Measurements from ENCODE around the gene PDX1. TPM values are rescaled to one million over a fixed set of nuclear protein-coding genes. Genes with fewer than 3 reads are reported as not detected.

The PDX1 gene
- total and polyA plus RNA-seq, 9 of the 15 experiments (the other 6 are each of a cell fraction or from before 2014, with no cell fraction given) = not detected

GRCh38 chr13:27922883-27923612 lies 3.2 kb downstream of the PDX1 start:
- FAIRE-seq = no peak
- DNase-seq (ENCODE audit: extremely low read depth in 1 of 4, low spot score in 3 of 4) = no peak
- TF ChIP-seq ZC3H11A (IDR thresholded peaks at IDR 0.05; ENCODE audit: low read depth, low read length) (no peak), VEZF1 (CRISPR knock-in tag; IDR thresholded peaks at IDR 0.05) (no peak)
- Histone ChIP-seq H2AFZ (ENCODE audit: low read depth, low read length) (no peak overlapping the region), H3K27ac (ENCODE audit: extremely low read depth, low read depth, low read length) (no peak overlapping the region), H4K20me1 (replicated peaks; ENCODE audit: control insufficient read depth, insufficient read depth, low read length) (no peaks in the 10 kb centered on the region), H3K9ac (ENCODE audit: insufficient read depth in 1 of 2, low read depth in 2 of 2, low read length in 2 of 2) (no peak overlapping the region), H3K4me1 (replicated peaks in 1 of 2; ENCODE audit: control insufficient read depth in 2 of 2, insufficient read depth in 2 of 2, low read length in 2 of 2) (peaks cover 0 to 9% of the 10 kb centered on the region in 2 experiments; a peak in 2 of 5 replicates), H3K9me3 (replicated peaks; ENCODE audit: control insufficient read depth, insufficient read depth, low read depth, low read length) (no peaks in the 10 kb centered on the region), H3K9me1 (ENCODE audit: control insufficient read depth, insufficient read depth, low read length) (no peaks in the 10 kb centered on the region), H3K27me3 (ENCODE audit: control insufficient read depth in 2 of 2, insufficient read depth in 2 of 2, low read length in 2 of 2) (peaks cover 4 to 58% of the 10 kb centered on the region in 2 experiments; a peak in 4 of 5 replicates), H3K36me3 (ENCODE audit: control insufficient read depth, insufficient read depth, low read length) (no peaks in the 10 kb centered on the region), H3K79me2 (ENCODE audit: control insufficient read depth, insufficient read depth, low read length) (no peaks in the 10 kb centered on the region), H3K4me2 (ENCODE audit: insufficient read depth, low read length) (no peak overlapping the region), H3K4me3 (no peak overlapping the region)
- no TSS peak for BruUV-seq (replicated peaks)
- ChIA-PET CTCF (ENCODE audit: low intra/inter-chr PET ratio) (no interaction called here), POLR2A (interaction anchor here (0.8 kb wide), 1 partner anchor 8 kb away, joined by 3 read pairs; no protein-coding TSS in a partner anchor)
- in situ Hi-C loops (cut with MboI) (no loop called here), intact Hi-C loops (cut with micrococcal nuclease) (no loop called here)
- ATAC-seq = no peak
- under 1% methylated on average over 20 of the region's 24 CpGs for WGBS (ENCODE audit: insufficient coverage, low coverage, missing lambda C conversion rate)

Data from K562 (cell line).